IMR-90 (cell line): ENCODE measurements around the gene PCED1B. TPM values are rescaled to one million over a fixed set of nuclear protein-coding genes. Genes with fewer than 3 reads are reported as not detected.

Experiments used
- ATAC-seq: fragments of 200-7000 bp; cut with Tn5 transposase; 2 replicates; pipeline ENCODE4 v1.9.1; 2020; ENCODE audit warnings: low read depth, mild to moderate bottlenecking, moderate library complexity
- BruUV-seq: library from RNA; stranded (reverse); fragments of 400-500 nt; replicated peaks from 2 replicates; lab custom pipeline; 2021; lab: Mats Ljungman, UMichigan
- CTCF ChIA-PET: fragments of 300-600 bp; formaldehyde crosslinking; extraction: SDS; loops from one replicate; lab custom pipeline; 2021; ENCODE audit warnings: antibody characterized with exemption; lab: Yijun Ruan, JAX
- POLR2A ChIA-PET: fragments of 300-600 bp; sonication (Branson Sonifier 250); formaldehyde crosslinking; loops from one replicate; lab custom pipeline; 2022; ENCODE audit warnings: antibody characterized with exemption; ENCODE audit not compliant: unreplicated experiment; lab: Charles Lee
- DNase-seq: peaks from one replicate; pipeline ENCODE4 v3.0.0; 2013
- H2AFZ ChIP-seq: replicated peaks from 2 replicates; pipeline ENCODE3; 2013; ENCODE audit warnings: low read length, mild to moderate bottlenecking; ENCODE audit not compliant: poor library complexity
- H2AK5ac ChIP-seq: 2 replicates; pipeline ENCODE4 v1.6.1; 2013; ENCODE audit warnings: low read depth, low read length, inconsistent platforms
- H2AK9ac ChIP-seq: replicated peaks from 2 replicates; pipeline ENCODE3; 2013; ENCODE audit warnings: mild to moderate bottlenecking, low read depth, low read length, moderate library complexity; ENCODE audit not compliant: poor library complexity
- H2BK120ac ChIP-seq: 2 replicates; pipeline ENCODE4 v1.6.1; 2013; ENCODE audit warnings: low read depth, low read length, inconsistent platforms
- H2BK15ac ChIP-seq: 3 replicates; pipeline ENCODE4 v1.6.1; 2013; ENCODE audit warnings: low read depth, low read length, inconsistent platforms
- H2BK20ac ChIP-seq: 2 replicates; pipeline ENCODE4 v1.6.1; 2013; ENCODE audit warnings: low read depth, mild to moderate bottlenecking, inconsistent platforms, low read length, moderate library complexity
- H2BK5ac ChIP-seq: 2 replicates; pipeline ENCODE4 v1.6.1; 2013; ENCODE audit warnings: mild to moderate bottlenecking, low read depth, low read length, inconsistent platforms; ENCODE audit not compliant: poor library complexity, severe bottlenecking
- H3K14ac ChIP-seq: replicated peaks from 2 replicates; pipeline ENCODE4 v1.6.1; 2013; ENCODE audit warnings: low read depth, low read length, inconsistent platforms
- H3K18ac ChIP-seq: 2 replicates; pipeline ENCODE4 v1.6.1; 2013; ENCODE audit warnings: low read depth, low read length, control low read depth
- H3K23ac ChIP-seq: 2 replicates; pipeline ENCODE4 v1.6.1; 2013; ENCODE audit warnings: low read depth, low read length, inconsistent platforms
- H3K27ac ChIP-seq: 2 replicates; pipeline ENCODE4 v1.5.1; 2013; ENCODE audit warnings: mild to moderate bottlenecking, control low read depth, low read length; ENCODE audit not compliant: insufficient read depth
- H3K27me3 ChIP-seq: 2 replicates; pipeline ENCODE4 v1.6.1; 2013; ENCODE audit warnings: low read length; ENCODE audit not compliant: control insufficient read depth, insufficient read depth
- H3K36me3 ChIP-seq: 2 replicates; pipeline ENCODE4 v1.6.1; 2013; ENCODE audit warnings: low read length, mixed read lengths; ENCODE audit not compliant: control insufficient read depth, insufficient read depth
- H3K4ac ChIP-seq: 2 replicates; pipeline ENCODE4 v1.6.1; 2013; ENCODE audit warnings: low read depth, low read length, inconsistent platforms
- H3K4me1 ChIP-seq: 2 replicates; pipeline ENCODE4 v1.6.1; 2013; ENCODE audit warnings: low read length, mixed read lengths; ENCODE audit not compliant: control insufficient read depth, insufficient read depth
- H3K4me2 ChIP-seq: 2 replicates; pipeline ENCODE4 v1.6.1; 2013; ENCODE audit warnings: low read depth, mild to moderate bottlenecking, control low read depth, low read length, moderate library complexity
- H3K4me3 ChIP-seq: 2 replicates; pipeline ENCODE4 v1.5.1; 2013; ENCODE audit warnings: low read depth, mild to moderate bottlenecking, control low read depth, low read length, moderate library complexity; ENCODE audit not compliant: insufficient read depth
- H3K56ac ChIP-seq: 2 replicates; pipeline ENCODE4 v1.6.1; 2013; ENCODE audit warnings: low read length, inconsistent platforms; ENCODE audit not compliant: insufficient read depth; ENCODE audit errors: extremely low read depth
- H3K79me1 ChIP-seq, 2 experiments: 2 replicates each; pipeline ENCODE4 v1.6.1; 2013; ENCODE audit warnings: low read length in 2 of 2, inconsistent platforms in 1 of 2, low read depth in 1 of 2
- H3K9ac ChIP-seq: 2 replicates; pipeline ENCODE4 v1.6.1; 2013; ENCODE audit warnings: low read depth, low read length, control low read depth
- H3K9me1 ChIP-seq: 2 replicates; pipeline ENCODE4 v1.6.1; 2013; ENCODE audit warnings: low read length, inconsistent platforms; ENCODE audit not compliant: insufficient read depth
- H3K9me3 ChIP-seq: 2 replicates; pipeline ENCODE4 v1.6.1; 2013; ENCODE audit warnings: low read length; ENCODE audit not compliant: control insufficient read depth, insufficient read depth
- H4K20me1 ChIP-seq: 2 replicates; pipeline ENCODE4 v1.6.1; 2013; ENCODE audit warnings: low read length, inconsistent platforms; ENCODE audit not compliant: insufficient read depth
- H4K5ac ChIP-seq: 2 replicates; pipeline ENCODE4 v1.6.1; 2013; ENCODE audit warnings: mild to moderate bottlenecking, low read depth, low read length, control low read depth
- H4K8ac ChIP-seq, 2 experiments: 2 replicates each; pipeline ENCODE4 v1.6.1; 2013; ENCODE audit warnings: low read depth in 2 of 2, low read length in 2 of 2, control low read depth in 1 of 2, inconsistent platforms in 1 of 2
- H4K91ac ChIP-seq: 2 replicates; pipeline ENCODE4 v1.6.1; 2013; ENCODE audit warnings: low read depth, low read length, inconsistent platforms; ENCODE audit not compliant: insufficient read depth
- BHLHE40 ChIP-seq: fragments of 150-350 bp; IDR thresholded peaks from 2 replicates; pipeline ENCODE4 v1.6.1; 2016; ENCODE audit warnings: mild to moderate bottlenecking, low read depth, low read length
- CEBPB ChIP-seq: IDR thresholded peaks from 2 replicates; pipeline ENCODE4 v1.6.1; 2012; ENCODE audit warnings: low read depth, low read length, improper control_type of control experiment
- CHD1 ChIP-seq: IDR thresholded peaks from 2 replicates; pipeline ENCODE4 v1.6.1; 2012; ENCODE audit warnings: low read depth, low read length, improper control_type of control experiment
- FOS ChIP-seq: fragments of 150-350 bp; IDR thresholded peaks from 2 replicates; pipeline ENCODE4 v1.6.1; 2016; ENCODE audit warnings: low read depth, low read length
- MAFK ChIP-seq: IDR thresholded peaks from 2 replicates; pipeline ENCODE4 v1.6.1; 2012; ENCODE audit warnings: low read depth, low read length, improper control_type of control experiment
- MAZ ChIP-seq: IDR thresholded peaks from 2 replicates; pipeline ENCODE4 v1.6.1; 2012; ENCODE audit warnings: low read depth, mild to moderate bottlenecking, low read length, improper control_type of control experiment, moderate library complexity, borderline replicate concordance
- NFE2L2 ChIP-seq: fragments of 150-350 bp; IDR thresholded peaks from 2 replicates; pipeline ENCODE4 v1.6.1; 2016; ENCODE audit warnings: low read depth, mild to moderate bottlenecking, low read length
- POLR2A ChIP-seq: IDR thresholded peaks from 2 replicates; pipeline ENCODE4 v1.6.1; 2012; ENCODE audit warnings: mild to moderate bottlenecking, low read depth, low read length
- RAD21 ChIP-seq: IDR thresholded peaks from 2 replicates; pipeline ENCODE4 v1.6.1; 2012; ENCODE audit warnings: low read length, improper control_type of control experiment
- RCOR1 ChIP-seq: IDR thresholded peaks from 2 replicates; pipeline ENCODE4 v1.6.1; 2012; ENCODE audit warnings: mild to moderate bottlenecking, low read length, improper control_type of control experiment; ENCODE audit not compliant: insufficient replicate concordance
- RFX5 ChIP-seq: IDR thresholded peaks from 2 replicates; pipeline ENCODE4 v1.8.0; 2012; ENCODE audit warnings: low read depth, mild to moderate bottlenecking, low read length, moderate library complexity
- SMC3 ChIP-seq: fragments of 150-350 bp; IDR thresholded peaks from 2 replicates; pipeline ENCODE4 v1.6.1; 2016; ENCODE audit warnings: low read depth, mild to moderate bottlenecking, antibody characterized with exemption, low read length, moderate library complexity
- WGBS, 2 experiments: methylation state at CpG; one replicate each; pipeline versions ENCODE4 v1.1.5 to v1.1.7; 2013; ENCODE audit warnings: missing lambda C conversion rate in 2 of 2; ENCODE audit not compliant: insufficient read length in 1 of 2; ENCODE audit errors: extremely low coverage in 2 of 2; 5-methylcytosine and 5-hydroxymethylcytosine counted together
- dilution Hi-C: fragments of 300-500 bp; cut with HindIII; formaldehyde crosslinking; loops from one replicate; pipeline ENCODE4 v1.14.3; 2018; ENCODE audit warnings: low sequenced_read_pairs; ENCODE audit not compliant: unreplicated experiment
- in situ Hi-C: fragments of 300-500 bp; cut with MboI; formaldehyde crosslinking; loops from 3 replicates; pipeline ENCODE4 v1.14.3; 2019; ENCODE audit warnings: low sequenced_read_pairs, inconsistent platforms, mixed read lengths
- intact Hi-C: fragments of 100-400 bp; cut with micrococcal nuclease; formaldehyde crosslinking; loops from 2 replicates; pipeline ENCODE4 v1.10.0; 2022
- polyA plus RNA-seq, 3 experiments: library from polyadenylated mRNA; depleted of rRNA; stranded (reverse); fragments of >200 nt; gene quantifications; 2 replicates each; pipeline ENCODE4 v1.2.3, GENCODE V29; 2012; ENCODE audit warnings: low replicate concordance in 1 of 3
- total RNA-seq: library from RNA; depleted of rRNA; stranded (reverse); fragments of >200 nt; gene quantifications from 2 replicates; pipeline ENCODE4 v1.2.3, GENCODE V29; 2012
- TF ChIP-seq, protein P1 (sequence below): conservative IDR thresholded peaks from 2 replicates; pipeline ENCODE4 v1.5.1; 2012; ENCODE audit warnings: mild to moderate bottlenecking, low read depth, low read length, improper control_type of control experiment
- TF ChIP-seq, protein P2 (sequence below): fragments of 150-350 bp; IDR thresholded peaks from 2 replicates; pipeline ENCODE4 v1.6.1; 2016; ENCODE audit warnings: low read depth, mild to moderate bottlenecking, low read length, moderate library complexity, borderline replicate concordance
- TF ChIP-seq, protein P3 (sequence below): fragments of 150-350 bp; IDR thresholded peaks from 2 replicates; pipeline ENCODE4 v1.6.1; 2017; ENCODE audit warnings: mild to moderate bottlenecking, antibody characterized with exemption, low read length, low read depth

PCED1B gene
- total and polyA plus RNA-seq, 2 of the 4 experiments (the other 2 are of a cell fraction), result 0.36 to 2.6 TPM

DNA sequence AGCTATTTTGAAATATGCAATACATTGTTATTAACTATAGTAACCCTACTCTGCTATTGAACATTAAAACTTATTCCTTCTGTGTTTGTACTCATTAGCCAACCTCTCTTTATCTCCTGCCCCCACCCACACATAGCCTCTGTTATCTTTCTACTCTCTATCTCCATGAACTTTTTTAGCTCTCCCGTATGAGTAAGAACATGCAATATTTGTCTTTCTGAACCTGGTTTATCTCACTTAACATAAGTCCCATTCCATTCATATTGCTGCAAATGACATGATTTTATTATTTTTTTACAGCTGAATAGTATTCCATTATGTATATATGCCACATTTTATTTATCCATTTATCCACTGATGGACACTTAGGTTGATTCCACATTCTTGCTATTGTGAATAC, 79.4 kb downstream of the PCED1B start:
- H3K9me3 ChIP-seq, result 0 out of 2 replicates have a peak, but pooled peaks cover 3% of the 10 kb centered on the region
- no peak overlapping the region for H3K27ac ChIP-seq
- H2BK20ac ChIP-seq, result no peak overlapping the region
- no peak overlapping the region for H2AFZ ChIP-seq
- DNase-seq (no peak), ATAC-seq (no peak)
- BruUV-seq, result no TSS peak
- no peak for TF ChIP-seq CHD1
- TF ChIP-seq BHLHE40, result no peak
- no peak for TF ChIP-seq RCOR1
- no peak for TF ChIP-seq MAFK
- no peak for TF ChIP-seq CEBPB
- no peak for TF ChIP-seq MAZ
- no peak for TF ChIP-seq FOS
- TF ChIP-seq, protein P1, sequence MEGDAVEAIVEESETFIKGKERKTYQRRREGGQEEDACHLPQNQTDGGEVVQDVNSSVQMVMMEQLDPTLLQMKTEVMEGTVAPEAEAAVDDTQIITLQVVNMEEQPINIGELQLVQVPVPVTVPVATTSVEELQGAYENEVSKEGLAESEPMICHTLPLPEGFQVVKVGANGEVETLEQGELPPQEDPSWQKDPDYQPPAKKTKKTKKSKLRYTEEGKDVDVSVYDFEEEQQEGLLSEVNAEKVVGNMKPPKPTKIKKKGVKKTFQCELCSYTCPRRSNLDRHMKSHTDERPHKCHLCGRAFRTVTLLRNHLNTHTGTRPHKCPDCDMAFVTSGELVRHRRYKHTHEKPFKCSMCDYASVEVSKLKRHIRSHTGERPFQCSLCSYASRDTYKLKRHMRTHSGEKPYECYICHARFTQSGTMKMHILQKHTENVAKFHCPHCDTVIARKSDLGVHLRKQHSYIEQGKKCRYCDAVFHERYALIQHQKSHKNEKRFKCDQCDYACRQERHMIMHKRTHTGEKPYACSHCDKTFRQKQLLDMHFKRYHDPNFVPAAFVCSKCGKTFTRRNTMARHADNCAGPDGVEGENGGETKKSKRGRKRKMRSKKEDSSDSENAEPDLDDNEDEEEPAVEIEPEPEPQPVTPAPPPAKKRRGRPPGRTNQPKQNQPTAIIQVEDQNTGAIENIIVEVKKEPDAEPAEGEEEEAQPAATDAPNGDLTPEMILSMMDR, result no peak
- no peak for TF ChIP-seq POLR2A
- TF ChIP-seq, protein P2, sequence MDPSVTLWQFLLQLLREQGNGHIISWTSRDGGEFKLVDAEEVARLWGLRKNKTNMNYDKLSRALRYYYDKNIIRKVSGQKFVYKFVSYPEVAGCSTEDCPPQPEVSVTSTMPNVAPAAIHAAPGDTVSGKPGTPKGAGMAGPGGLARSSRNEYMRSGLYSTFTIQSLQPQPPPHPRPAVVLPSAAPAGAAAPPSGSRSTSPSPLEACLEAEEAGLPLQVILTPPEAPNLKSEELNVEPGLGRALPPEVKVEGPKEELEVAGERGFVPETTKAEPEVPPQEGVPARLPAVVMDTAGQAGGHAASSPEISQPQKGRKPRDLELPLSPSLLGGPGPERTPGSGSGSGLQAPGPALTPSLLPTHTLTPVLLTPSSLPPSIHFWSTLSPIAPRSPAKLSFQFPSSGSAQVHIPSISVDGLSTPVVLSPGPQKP, result no peak
- no peak for TF ChIP-seq SMC3
- no peak for TF ChIP-seq RAD21
- no peak for TF ChIP-seq NFE2L2
- TF ChIP-seq, protein P3, sequence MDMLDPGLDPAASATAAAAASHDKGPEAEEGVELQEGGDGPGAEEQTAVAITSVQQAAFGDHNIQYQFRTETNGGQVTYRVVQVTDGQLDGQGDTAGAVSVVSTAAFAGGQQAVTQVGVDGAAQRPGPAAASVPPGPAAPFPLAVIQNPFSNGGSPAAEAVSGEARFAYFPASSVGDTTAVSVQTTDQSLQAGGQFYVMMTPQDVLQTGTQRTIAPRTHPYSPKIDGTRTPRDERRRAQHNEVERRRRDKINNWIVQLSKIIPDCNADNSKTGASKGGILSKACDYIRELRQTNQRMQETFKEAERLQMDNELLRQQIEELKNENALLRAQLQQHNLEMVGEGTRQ, result no peak
- no peak for TF ChIP-seq RFX5
- no peak overlapping the region for H3K4me3 ChIP-seq
- H3K9me1 ChIP-seq, result peaks cover 6% of the 10 kb centered on the region
- H2AK5ac ChIP-seq, result no peak overlapping the region
- no CpG with 5 or more reads among the region's 1 CpG for WGBS, 2 experiments
- H3K18ac ChIP-seq, result no peak overlapping the region
- no peak overlapping the region for H4K8ac ChIP-seq
- no peak overlapping the region for H2AK9ac ChIP-seq
- no peaks in the 10 kb centered on the region for H3K36me3 ChIP-seq
- no peaks in the 10 kb centered on the region; a peak in 1 of 4 replicates for H3K79me1 ChIP-seq
- peaks cover 8% of the 10 kb centered on the region for H3K4me1 ChIP-seq
- no peak overlapping the region for H2BK120ac ChIP-seq
- no peak overlapping the region for H3K4me2 ChIP-seq
- no peak overlapping the region for H4K5ac ChIP-seq
- H4K20me1 ChIP-seq, result no peaks in the 10 kb centered on the region
- H4K91ac ChIP-seq, result no peak overlapping the region
- H3K14ac ChIP-seq, result no peak overlapping the region
- no peaks in the 10 kb centered on the region for H3K27me3 ChIP-seq
- CTCF ChIA-PET, result no interaction called here
- H2BK15ac ChIP-seq, result no peak overlapping the region
- intact Hi-C loops, result no loop called here
- in situ Hi-C loops, result no loop called here
- POLR2A ChIA-PET, result no interaction called here
- no peak overlapping the region for H3K56ac ChIP-seq
- H3K23ac ChIP-seq, result no peak overlapping the region
- H3K9ac ChIP-seq, result no peak overlapping the region
- no peak overlapping the region for H3K4ac ChIP-seq
- no peak overlapping the region for H2BK5ac ChIP-seq
- dilution Hi-C loops, result no loop called here
